HL-60 (cell line): ENCODE measurements around the gene SAC3D1.

ENCODE experiments used
- DNase-seq, 2 experiments: peaks; one replicate each; pipeline ENCODE4 v3.0.0-alpha.2; 2010 to 2020; ENCODE audit warnings: low read depth in 1 of 2, low spot score in 1 of 2
- H3K27ac ChIP-seq: fragments of 250-450 bp; sonication (Bioruptor Pico); replicated peaks from 2 replicates; pipeline ENCODE4 v1.5.1; 2020; ENCODE audit warnings: mild to moderate bottlenecking, moderate library complexity
- H3K27me3 ChIP-seq: fragments of 250-450 bp; sonication (Bioruptor Pico); 2 replicates; pipeline ENCODE4 v1.5.1; 2021; ENCODE audit warnings: mild to moderate bottlenecking, moderate library complexity; ENCODE audit not compliant: insufficient read depth, poor library complexity, severe bottlenecking
- H3K4me3 ChIP-seq: replicated peaks from 2 replicates; pipeline ENCODE4 v1.5.1; 2011; ENCODE audit warnings: mild to moderate bottlenecking, control low read depth, low read length; ENCODE audit not compliant: insufficient read depth
- GABPA ChIP-seq: IDR thresholded peaks from 2 replicates; pipeline ENCODE4 v1.6.1; 2012; ENCODE audit warnings: low read depth
- POLR2AphosphoS5 ChIP-seq: IDR thresholded peaks from 2 replicates; pipeline ENCODE4 v1.6.1; 2012; ENCODE audit warnings: low read depth
- SPI1 ChIP-seq: IDR thresholded peaks from 2 replicates; pipeline ENCODE4 v1.6.1; 2012; ENCODE audit warnings: low read depth, mild to moderate bottlenecking, borderline replicate concordance
- TF ChIP-seq, protein P1 (sequence below): IDR thresholded peaks from 2 replicates; pipeline ENCODE4 v1.6.1; 2012; ENCODE audit warnings: low read depth; ENCODE audit not compliant: insufficient replicate concordance
- TF ChIP-seq, protein P2 (sequence below): IDR thresholded peaks from one replicate; pipeline ENCODE4 v1.5.1; 2011; ENCODE audit warnings: low read length, control low read depth, inconsistent platforms; ENCODE audit not compliant: insufficient read depth

SAC3D1 gene

GRCh38 chr11:65053827-65054508 lies 13.0 kb downstream of the SAC3D1 start:
- H3K4me3 ChIP-seq = no peak overlapping the region
- H3K27ac ChIP-seq = no peak overlapping the region
- no peaks in the 10 kb centered on the region for H3K27me3 ChIP-seq
- DNase-seq = no peak
- TF ChIP-seq POLR2AphosphoS5 (no peak), GABPA (no peak), SPI1 (no peak)
- TF ChIP-seq, protein P1, sequence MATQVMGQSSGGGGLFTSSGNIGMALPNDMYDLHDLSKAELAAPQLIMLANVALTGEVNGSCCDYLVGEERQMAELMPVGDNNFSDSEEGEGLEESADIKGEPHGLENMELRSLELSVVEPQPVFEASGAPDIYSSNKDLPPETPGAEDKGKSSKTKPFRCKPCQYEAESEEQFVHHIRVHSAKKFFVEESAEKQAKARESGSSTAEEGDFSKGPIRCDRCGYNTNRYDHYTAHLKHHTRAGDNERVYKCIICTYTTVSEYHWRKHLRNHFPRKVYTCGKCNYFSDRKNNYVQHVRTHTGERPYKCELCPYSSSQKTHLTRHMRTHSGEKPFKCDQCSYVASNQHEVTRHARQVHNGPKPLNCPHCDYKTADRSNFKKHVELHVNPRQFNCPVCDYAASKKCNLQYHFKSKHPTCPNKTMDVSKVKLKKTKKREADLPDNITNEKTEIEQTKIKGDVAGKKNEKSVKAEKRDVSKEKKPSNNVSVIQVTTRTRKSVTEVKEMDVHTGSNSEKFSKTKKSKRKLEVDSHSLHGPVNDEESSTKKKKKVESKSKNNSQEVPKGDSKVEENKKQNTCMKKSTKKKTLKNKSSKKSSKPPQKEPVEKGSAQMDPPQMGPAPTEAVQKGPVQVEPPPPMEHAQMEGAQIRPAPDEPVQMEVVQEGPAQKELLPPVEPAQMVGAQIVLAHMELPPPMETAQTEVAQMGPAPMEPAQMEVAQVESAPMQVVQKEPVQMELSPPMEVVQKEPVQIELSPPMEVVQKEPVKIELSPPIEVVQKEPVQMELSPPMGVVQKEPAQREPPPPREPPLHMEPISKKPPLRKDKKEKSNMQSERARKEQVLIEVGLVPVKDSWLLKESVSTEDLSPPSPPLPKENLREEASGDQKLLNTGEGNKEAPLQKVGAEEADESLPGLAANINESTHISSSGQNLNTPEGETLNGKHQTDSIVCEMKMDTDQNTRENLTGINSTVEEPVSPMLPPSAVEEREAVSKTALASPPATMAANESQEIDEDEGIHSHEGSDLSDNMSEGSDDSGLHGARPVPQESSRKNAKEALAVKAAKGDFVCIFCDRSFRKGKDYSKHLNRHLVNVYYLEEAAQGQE = no peak
- TF ChIP-seq, protein P2, sequence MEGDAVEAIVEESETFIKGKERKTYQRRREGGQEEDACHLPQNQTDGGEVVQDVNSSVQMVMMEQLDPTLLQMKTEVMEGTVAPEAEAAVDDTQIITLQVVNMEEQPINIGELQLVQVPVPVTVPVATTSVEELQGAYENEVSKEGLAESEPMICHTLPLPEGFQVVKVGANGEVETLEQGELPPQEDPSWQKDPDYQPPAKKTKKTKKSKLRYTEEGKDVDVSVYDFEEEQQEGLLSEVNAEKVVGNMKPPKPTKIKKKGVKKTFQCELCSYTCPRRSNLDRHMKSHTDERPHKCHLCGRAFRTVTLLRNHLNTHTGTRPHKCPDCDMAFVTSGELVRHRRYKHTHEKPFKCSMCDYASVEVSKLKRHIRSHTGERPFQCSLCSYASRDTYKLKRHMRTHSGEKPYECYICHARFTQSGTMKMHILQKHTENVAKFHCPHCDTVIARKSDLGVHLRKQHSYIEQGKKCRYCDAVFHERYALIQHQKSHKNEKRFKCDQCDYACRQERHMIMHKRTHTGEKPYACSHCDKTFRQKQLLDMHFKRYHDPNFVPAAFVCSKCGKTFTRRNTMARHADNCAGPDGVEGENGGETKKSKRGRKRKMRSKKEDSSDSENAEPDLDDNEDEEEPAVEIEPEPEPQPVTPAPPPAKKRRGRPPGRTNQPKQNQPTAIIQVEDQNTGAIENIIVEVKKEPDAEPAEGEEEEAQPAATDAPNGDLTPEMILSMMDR = no peak

DNA sequence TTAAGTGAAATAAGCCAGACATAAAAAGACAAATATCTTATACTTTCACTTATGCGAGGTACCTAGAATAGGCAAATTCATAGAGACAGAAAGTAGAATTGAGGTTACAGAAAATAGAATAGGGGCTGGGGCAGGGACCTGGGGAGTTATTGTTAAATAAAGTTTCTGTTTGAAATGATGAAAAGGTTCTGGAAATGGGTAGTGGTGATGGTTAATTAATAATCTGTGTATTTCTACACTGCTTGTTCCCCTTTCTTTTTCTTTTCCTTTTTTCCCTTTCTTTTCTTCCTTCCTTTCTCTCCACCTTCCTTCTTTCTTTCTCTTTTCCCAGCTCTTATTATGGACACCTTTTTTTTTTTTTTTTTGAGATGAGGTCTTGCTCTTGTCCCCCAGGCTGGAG lies 14.5 kb downstream of the SAC3D1 start:
- Histone ChIP-seq H3K27me3 (no peaks in the 10 kb centered on the region), H3K27ac (no peak overlapping the region)
- TF ChIP-seq, protein P1 = no peak
- no peak for TF ChIP-seq GABPA
- TF ChIP-seq SPI1 = no peak
- TF ChIP-seq POLR2AphosphoS5 = no peak

GRCh38 chr11:65056999-65057398 lies 16.0 kb downstream of the SAC3D1 start:
- Histone ChIP-seq H3K27ac (no peak overlapping the region), H3K27me3 (no peaks in the 10 kb centered on the region), H3K4me3 (no peak overlapping the region)
- TF ChIP-seq, protein P1 = no peak
- no peak for TF ChIP-seq SPI1
- TF ChIP-seq POLR2AphosphoS5 = no peak
- no peak for TF ChIP-seq GABPA
- TF ChIP-seq, protein P2 = no peak
- DNase-seq = no peak

More for the DNA sequence above, 14.5 kb downstream of the SAC3D1 start:
- no peak for DNase-seq
- H3K4me3 ChIP-seq = no peak overlapping the region
